Measurements from ENCODE around the gene TPBGL. TPM values are rescaled to one million over a fixed set of nuclear protein-coding genes. Genes with fewer than 3 reads are reported as not detected.

TPBGL gene
- total RNA-seq, 1 donor from 2014 or later: 0.20 TPM

DNA sequence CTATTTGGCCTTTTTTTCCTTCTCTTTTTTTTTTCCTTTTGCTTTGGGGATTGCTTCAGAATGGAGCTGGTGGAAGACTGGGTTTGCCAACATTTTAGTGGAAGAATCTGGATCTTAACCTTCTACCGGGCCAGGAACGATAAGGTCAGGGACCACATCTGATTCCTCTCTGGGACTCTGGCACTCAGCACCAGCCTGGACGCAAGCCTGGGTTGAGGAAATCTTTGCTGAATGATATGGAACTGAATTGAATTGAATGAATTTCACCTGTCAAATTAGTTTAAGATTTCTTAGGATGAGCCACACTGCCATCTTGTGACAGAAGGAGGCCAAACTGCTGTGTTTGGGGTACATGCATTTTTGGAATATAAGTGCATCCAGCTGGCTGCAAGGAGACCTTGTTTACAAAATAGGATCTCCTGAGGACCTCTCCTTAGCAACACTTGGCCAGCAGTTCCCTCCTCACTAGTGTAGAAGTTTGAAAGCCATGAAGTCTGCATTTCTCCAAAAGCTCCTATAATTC is 30.4 kb downstream of the TPBGL start:
- DNase-seq (ENCODE audit: low read depth) (no peak), FAIRE-seq (no peak)
- Histone ChIP-seq H3K4me3 (ENCODE audit: insufficient read depth, low read depth, low read length) (no peak overlapping the region), H3K9ac (ENCODE audit: low read length) (no peak overlapping the region), H3K9me3 (ENCODE audit: insufficient read depth, low read depth, low read length) (no peaks in the 10 kb centered on the region), H2AFZ (ENCODE audit: low read depth, low read length) (no peak overlapping the region), H3K79me2 (ENCODE audit: insufficient read depth, low read length) (no peaks in the 10 kb centered on the region), H4K20me1 (ENCODE audit: insufficient read depth, low read length) (no peaks in the 10 kb centered on the region), H3K36me3 (ENCODE audit: insufficient read depth, low read length) (no peaks in the 10 kb centered on the region), H3K27ac (ENCODE audit: low read depth, low read length) (no peak overlapping the region), H3K4me1 (ENCODE audit: insufficient read depth, low read length) (no peaks in the 10 kb centered on the region), H3K27me3 (ENCODE audit: insufficient read depth, low read length) (peaks cover 3% of the 10 kb centered on the region), H3K4me2 (ENCODE audit: low read length) (no peak overlapping the region)
- no peak for TF ChIP-seq EZH2 (IDR thresholded peaks at IDR 0.05; ENCODE audit: insufficient read depth, low read length)
- TF ChIP-seq, protein P1, sequence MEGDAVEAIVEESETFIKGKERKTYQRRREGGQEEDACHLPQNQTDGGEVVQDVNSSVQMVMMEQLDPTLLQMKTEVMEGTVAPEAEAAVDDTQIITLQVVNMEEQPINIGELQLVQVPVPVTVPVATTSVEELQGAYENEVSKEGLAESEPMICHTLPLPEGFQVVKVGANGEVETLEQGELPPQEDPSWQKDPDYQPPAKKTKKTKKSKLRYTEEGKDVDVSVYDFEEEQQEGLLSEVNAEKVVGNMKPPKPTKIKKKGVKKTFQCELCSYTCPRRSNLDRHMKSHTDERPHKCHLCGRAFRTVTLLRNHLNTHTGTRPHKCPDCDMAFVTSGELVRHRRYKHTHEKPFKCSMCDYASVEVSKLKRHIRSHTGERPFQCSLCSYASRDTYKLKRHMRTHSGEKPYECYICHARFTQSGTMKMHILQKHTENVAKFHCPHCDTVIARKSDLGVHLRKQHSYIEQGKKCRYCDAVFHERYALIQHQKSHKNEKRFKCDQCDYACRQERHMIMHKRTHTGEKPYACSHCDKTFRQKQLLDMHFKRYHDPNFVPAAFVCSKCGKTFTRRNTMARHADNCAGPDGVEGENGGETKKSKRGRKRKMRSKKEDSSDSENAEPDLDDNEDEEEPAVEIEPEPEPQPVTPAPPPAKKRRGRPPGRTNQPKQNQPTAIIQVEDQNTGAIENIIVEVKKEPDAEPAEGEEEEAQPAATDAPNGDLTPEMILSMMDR (IDR thresholded peaks at IDR 0.05; ENCODE audit: insufficient read depth, low read depth, low read length): peak; percentile 38
- H3K36me3 Mint-ChIP-seq (ENCODE audit: low read depth, unreplicated experiment): peaks cover 21% of the 10 kb centered on the region
- peaks cover 3% of the 10 kb centered on the region for H3K4me1 Mint-ChIP-seq (ENCODE audit: low read depth, unreplicated experiment)
- peaks cover 1% of the 10 kb centered on the region for H3K27me3 Mint-ChIP-seq (ENCODE audit: low read depth, unreplicated experiment)
- H3K9me3 Mint-ChIP-seq (ENCODE audit: unreplicated experiment): no peaks in the 10 kb centered on the region
- no peak overlapping the region for H3K4me3 Mint-ChIP-seq (ENCODE audit: unreplicated experiment)
- no peak overlapping the region for H3K27ac Mint-ChIP-seq (ENCODE audit: unreplicated experiment)

DNA sequence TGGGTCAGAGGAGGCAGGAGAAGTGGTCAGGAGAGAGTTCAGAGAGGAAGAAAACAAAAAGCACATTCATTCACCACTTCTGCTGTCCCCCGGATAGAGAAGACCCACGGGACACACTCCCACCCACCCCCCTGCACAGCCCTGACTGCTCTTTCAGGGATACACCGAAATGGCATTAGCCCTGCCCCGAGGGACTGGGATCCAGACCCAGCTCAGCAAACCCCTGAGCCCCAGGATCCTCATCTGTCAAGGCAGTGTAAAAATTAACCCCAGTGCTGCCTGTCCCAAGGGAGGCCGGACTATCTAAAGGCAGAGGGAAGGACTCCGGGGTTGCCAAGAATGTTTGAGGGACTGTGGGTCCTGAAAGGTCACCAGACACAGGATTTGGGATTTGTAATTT is 31.2 kb downstream of the TPBGL start:
- Histone ChIP-seq H3K27me3 (ENCODE audit: insufficient read depth, low read length) (peaks cover 3% of the 10 kb centered on the region), H4K20me1 (ENCODE audit: insufficient read depth, low read length) (no peaks in the 10 kb centered on the region), H3K79me2 (ENCODE audit: insufficient read depth, low read length) (no peaks in the 10 kb centered on the region), H2AFZ (ENCODE audit: low read depth, low read length) (no peak overlapping the region), H3K9me3 (ENCODE audit: insufficient read depth, low read depth, low read length) (no peaks in the 10 kb centered on the region), H3K9ac (ENCODE audit: low read length) (no peak overlapping the region), H3K4me1 (ENCODE audit: insufficient read depth, low read length) (no peaks in the 10 kb centered on the region), H3K4me3 (ENCODE audit: insufficient read depth, low read depth, low read length) (no peak overlapping the region), H3K27ac (ENCODE audit: low read depth, low read length) (no peak overlapping the region), H3K36me3 (ENCODE audit: insufficient read depth, low read length) (no peaks in the 10 kb centered on the region), H3K4me2 (ENCODE audit: low read length) (no peak overlapping the region)
- Mint-ChIP-seq H3K27ac (ENCODE audit: unreplicated experiment) (no peak overlapping the region), H3K36me3 (ENCODE audit: low read depth, unreplicated experiment) (peaks cover 16% of the 10 kb centered on the region), H3K27me3 (ENCODE audit: low read depth, unreplicated experiment) (peaks cover 1% of the 10 kb centered on the region), H3K4me1 (ENCODE audit: low read depth, unreplicated experiment) (peaks cover 3% of the 10 kb centered on the region), H3K4me3 (ENCODE audit: unreplicated experiment) (no peak overlapping the region), H3K9me3 (ENCODE audit: unreplicated experiment) (no peaks in the 10 kb centered on the region)
- no peak for TF ChIP-seq EZH2 (IDR thresholded peaks at IDR 0.05; ENCODE audit: insufficient read depth, low read length)
- TF ChIP-seq, protein P1 (IDR thresholded peaks at IDR 0.05; ENCODE audit: insufficient read depth, low read depth, low read length): no peak
- FAIRE-seq (no peak), DNase-seq (ENCODE audit: low read depth) (no peak)

DNA sequence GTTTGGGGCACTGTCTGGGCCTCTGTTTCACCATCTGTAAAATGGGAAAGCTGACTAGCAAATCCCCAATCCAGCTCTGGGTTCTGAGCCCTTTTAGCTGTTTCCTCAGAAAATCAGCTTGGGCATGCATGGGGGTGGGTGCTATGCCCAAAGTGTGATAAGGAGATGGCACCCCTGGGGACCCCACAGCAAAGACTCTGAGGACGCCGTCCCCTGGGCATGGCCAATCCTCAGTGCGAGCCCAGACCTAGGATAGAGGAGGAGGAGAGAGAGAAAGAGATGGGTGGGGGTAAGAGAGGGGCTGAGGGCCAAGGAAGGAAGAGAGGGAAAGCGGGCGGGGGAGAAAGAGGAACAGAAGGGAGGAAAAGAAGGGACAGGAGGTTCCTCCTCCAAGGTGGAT is 31.8 kb downstream of the TPBGL start:
- Histone ChIP-seq H3K27me3 (ENCODE audit: insufficient read depth, low read length) (peaks cover 3% of the 10 kb centered on the region), H3K4me1 (ENCODE audit: insufficient read depth, low read length) (no peaks in the 10 kb centered on the region), H4K20me1 (ENCODE audit: insufficient read depth, low read length) (no peaks in the 10 kb centered on the region), H3K36me3 (ENCODE audit: insufficient read depth, low read length) (no peaks in the 10 kb centered on the region), H3K4me2 (ENCODE audit: low read length) (no peak overlapping the region), H3K27ac (ENCODE audit: low read depth, low read length) (no peak overlapping the region), H3K79me2 (ENCODE audit: insufficient read depth, low read length) (no peaks in the 10 kb centered on the region), H3K9me3 (ENCODE audit: insufficient read depth, low read depth, low read length) (no peaks in the 10 kb centered on the region), H2AFZ (ENCODE audit: low read depth, low read length) (no peak overlapping the region), H3K4me3 (ENCODE audit: insufficient read depth, low read depth, low read length) (no peak overlapping the region), H3K9ac (ENCODE audit: low read length) (no peak overlapping the region)
- Mint-ChIP-seq H3K9me3 (ENCODE audit: unreplicated experiment) (no peaks in the 10 kb centered on the region), H3K4me1 (ENCODE audit: low read depth, unreplicated experiment) (peaks cover 3% of the 10 kb centered on the region), H3K27me3 (ENCODE audit: low read depth, unreplicated experiment) (peaks cover 1% of the 10 kb centered on the region), H3K27ac (ENCODE audit: unreplicated experiment) (no peak overlapping the region), H3K36me3 (ENCODE audit: low read depth, unreplicated experiment) (peaks cover 14% of the 10 kb centered on the region), H3K4me3 (ENCODE audit: unreplicated experiment) (no peak overlapping the region)
- TF ChIP-seq, protein P1 (IDR thresholded peaks at IDR 0.05; ENCODE audit: insufficient read depth, low read depth, low read length): no peak
- no peak for TF ChIP-seq EZH2 (IDR thresholded peaks at IDR 0.05; ENCODE audit: insufficient read depth, low read length)
- DNase-seq (ENCODE audit: low read depth) (no peak), FAIRE-seq (no peak)

Measured in astrocyte (in vitro differentiated cells and primary cell).